IPS-NIHi11 (cell line): ENCODE data around the gene ANKMY1.

Experiments used
- DNase-seq: peaks from one replicate; pipeline ENCODE4 v3.0.0; 2012; ENCODE audit warnings: mixed read lengths, low spot score

ANKMY1 gene

DNA sequence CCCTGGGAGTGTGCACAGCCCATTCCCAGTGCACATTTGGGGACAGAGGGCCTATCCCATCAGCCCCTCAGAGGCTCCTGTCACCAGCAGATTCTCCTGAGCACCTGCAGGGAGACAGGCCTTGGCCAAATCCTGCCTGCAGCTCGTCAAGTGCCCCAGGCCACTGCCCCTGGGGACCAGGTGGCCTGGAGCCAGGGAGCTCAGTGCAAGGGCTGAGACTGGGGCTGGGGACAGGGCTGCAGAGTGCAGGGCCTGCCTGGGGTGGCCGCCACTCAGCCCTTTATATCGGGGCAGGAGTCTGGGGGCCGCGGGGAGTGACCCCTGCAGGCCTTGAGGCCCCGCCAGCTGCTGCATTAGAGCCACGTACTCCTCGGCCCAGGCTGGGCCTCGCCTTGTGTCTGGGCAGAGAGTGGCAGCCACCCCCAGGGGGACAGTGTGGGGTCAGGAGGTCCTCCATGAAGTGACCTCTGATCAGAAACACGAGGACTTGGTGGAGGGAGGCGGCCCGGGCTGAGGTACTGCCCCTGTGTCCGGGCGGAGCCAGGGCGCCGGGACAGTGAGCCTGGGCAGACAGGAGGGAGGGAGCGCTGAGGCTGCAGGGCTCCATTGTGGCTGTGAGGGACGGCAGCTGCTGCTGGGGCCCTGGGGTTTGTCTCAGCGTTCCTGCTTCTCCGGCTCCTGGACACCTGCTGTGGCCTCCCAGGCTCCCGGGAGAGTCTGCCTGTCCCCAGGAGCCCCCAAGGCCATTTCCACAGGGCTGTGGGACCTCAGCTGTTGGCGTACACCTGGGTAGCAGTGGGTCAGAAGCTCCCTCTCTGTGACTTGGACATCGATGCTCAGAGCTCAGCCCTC is 98.2 kb downstream of the ANKMY1 start:
- DNase-seq: no peak

DNA sequence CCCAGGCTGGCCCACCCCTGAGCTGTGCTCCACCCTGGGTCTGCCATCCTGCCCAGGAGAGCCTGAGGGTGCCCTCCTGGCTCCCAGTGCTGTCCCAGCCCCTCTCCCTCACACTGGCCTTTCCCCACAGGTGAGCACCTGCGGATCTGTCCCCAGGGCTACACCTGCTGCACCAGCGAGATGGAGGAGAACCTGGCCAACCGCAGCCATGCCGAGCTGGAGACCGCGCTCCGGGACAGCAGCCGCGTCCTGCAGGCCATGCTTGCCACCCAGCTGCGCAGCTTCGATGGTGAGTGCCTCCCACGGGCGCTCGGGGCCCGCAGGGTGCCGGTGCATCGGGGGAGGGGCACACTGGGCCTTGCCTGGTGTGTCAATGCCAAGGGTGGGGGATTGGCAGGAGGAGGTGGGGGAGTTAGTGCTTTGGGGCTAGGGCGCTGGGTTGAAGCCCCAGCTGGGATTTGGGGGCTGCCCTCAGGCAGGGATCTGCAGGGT is 98.8 kb downstream of the ANKMY1 start:
- no peak for DNase-seq

DNA sequence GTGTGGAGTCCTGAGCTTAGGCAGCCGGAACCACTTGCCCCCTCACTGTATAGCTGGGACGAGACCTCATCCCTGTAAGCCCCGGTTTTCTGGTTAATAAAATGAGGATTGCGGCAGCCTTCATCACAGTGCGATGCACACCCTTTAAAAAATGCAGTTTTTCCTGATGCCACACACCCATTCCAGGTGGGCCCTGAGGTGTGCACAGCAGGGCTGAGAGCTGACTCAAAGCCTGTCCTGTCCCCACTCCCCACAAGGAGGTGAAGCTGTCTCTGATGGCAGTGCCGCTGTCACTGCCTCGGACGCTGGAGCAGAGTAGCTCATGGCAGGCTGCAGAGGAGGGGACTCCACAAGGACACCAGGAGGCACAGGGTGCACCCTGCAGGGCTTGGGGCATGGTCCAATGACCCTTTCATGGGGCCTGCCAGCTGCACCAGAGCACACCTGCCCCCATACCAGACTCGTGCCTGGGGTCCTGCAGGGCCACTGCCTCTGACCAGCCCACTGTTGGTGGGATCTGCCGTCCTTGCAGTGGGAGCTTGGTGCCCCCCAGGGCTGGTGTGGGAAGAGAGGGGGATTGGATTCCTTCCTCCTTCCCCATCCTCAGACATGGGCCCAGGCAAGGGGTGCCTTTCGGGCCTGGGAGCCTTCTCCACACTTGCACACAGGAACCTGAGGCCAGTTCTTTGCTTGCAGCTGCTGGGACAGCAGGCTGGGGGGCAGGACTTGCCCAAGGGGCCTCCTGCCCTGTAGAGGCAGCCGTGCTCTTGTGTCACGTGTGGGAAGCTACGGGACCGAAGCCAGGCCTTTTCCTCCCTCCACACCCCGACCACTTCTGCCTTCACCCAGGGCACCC is 99.5 kb downstream of the ANKMY1 start:
- no peak for DNase-seq

DNA sequence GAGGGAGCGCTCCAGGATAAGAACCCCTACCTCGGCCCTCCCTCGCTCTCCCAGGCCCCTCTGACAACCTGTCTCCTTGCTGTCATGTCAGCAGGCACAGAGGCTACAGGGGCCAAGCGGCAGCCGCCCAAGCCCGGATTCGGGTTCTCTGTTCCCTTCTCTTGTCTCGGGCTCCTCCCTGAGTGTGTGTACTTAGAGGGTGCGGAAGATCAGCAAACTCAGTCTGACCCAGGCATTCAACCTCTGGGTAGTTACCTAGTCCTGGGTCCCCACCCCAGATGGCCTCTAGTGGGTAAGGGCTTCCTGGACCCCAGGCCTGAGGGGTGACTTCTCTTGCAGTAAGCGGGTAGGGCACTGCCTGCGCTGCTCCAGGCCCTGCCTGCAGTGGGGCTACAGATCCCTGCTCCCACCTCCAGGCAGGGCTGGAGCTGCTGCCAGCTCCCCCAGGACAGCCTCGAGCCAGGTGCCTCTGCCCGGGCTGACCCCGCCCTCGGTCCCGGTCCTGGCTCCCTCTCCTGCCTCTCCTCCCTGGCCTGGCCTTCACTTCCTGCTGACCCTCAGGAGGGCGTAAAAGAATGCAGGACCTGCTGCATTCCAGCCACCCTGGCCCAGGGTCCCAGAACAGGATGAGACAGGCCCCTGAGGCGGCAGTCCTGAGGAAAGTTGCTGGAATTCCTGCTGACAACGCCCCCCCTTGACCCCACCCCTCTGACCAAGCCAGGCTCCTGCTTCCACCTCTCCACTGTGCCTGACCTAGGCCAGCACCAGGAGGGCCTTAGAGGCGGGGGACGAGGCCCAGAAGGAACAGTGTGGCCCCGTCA is 100.4 kb downstream of the ANKMY1 start:
- DNase-seq: peak; percentile 77

DNA sequence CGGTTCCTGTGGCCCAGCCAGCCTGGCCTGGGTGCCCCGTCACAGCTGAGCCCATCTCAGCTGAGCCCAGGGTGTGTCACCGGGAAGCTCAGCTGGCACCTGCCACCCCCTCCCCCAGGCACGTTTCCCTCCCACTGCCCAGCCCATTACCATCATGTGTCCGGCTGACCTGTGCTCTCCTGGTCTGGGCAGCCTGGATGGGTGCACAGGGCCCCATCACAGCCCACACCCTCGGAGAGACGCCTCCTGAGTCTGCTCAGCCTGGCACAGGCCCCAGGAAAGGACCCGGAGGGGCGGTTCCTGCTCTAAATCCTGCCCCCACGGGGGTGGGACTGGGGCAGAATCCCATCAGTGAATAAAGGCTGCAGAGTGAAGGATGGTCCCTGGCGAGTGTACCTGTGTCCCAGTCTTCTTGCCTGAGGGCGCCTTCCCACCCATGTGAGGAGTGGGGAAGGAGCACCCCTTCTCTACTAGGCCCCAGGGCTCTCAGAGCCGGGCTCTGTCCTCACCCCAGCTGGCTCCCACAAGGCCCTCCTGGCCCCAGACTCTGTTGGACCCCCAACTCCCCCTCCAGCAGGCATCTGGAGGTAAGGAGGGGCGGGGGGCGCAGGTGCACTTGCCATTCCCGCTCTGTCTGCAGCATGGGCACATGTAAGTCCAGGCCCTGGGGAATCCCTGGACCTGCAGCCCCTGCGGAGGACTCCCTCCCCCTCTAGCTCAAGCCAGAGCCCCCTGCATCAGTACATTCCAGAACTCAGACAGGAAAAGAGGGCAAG is 101.2 kb downstream of the ANKMY1 start:
- DNase-seq: no peak

DNA sequence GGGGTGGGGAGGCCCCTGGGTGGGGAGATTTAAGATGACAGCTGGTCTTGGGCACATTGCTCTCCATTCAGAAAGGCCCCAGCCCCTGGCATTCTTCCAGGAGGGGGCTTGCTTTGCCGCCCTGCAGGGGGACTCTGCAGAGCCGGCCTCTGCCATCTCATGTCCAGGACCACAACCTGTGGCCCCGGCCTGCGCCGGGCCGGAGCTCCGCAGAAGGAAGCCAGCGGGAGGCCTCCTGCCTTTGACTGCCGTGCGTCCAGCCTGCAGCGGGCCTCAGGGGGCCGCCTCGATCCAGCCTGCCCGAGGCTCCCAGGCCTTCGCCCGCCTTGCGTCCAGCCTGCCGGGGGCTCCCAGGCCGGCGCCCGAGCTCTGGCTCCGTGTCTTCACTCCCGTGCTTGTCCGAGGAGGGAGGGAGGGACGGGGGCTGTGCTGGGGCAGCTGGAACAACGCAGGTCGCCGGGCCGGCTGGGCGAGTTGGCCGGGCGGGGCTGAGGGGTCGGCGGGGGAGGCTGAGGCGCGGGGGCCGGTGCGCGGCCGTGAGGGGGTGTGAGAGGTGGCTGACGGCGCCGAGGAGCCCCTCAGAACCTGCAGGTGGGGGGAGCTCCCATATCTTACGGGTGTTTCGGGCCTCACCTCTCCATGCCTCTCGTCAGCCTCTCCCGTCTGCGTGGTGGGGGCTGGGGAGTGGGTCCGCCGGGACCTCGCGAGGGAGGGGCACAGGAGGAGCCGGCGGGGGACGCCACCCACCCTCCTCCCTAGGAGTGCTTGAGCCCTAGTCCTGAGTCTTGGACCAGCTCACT is 101.9 kb downstream of the ANKMY1 start:
- peak; percentile 68 for DNase-seq

GRCh38 chr2:240455272-240455646 is 102.5 kb downstream of the ANKMY1 start:
- no peak for DNase-seq

DNA sequence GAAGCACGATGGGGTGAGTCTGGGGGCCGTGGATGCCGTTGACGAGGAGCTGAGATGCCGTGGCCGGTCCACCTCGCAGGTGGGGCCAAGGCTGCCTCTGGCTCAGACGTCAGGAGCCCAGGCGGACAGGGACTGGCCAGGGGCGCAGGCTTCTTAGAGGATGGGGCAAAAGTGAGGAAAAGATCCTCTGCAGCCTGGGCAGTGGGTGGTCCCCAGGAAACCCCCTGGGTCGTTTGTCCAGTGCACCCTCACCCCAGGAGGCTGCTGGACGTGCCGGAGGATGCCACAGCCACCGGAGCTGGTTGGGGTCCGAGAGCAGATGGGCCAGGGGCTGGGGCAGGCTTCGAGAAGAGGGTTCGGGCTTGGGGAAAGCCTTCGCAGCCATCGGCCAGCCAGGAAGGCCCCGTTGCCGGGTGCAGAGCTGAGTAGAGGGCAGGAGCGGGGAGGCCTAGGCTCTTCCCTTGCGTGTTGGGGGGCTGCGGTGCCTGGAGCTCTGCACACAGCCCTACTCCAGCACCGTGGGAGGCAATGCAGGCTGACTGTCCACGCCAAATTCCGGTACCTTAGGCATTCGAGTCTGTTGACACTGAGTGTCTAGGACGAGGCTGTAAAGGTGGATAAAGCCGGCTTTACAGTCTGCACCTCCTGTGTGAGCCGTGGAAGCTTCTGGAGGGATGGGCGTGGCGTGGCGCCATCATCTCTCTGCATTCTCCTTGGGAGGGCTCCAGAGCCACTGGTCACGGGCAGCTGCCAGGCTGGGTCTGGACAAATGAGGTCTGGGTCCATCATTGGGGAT is 103.5 kb downstream of the ANKMY1 start:
- DNase-seq: no peak

GRCh38 chr2:240453461-240454105 is 104.2 kb downstream of the ANKMY1 start:
- DNase-seq: peak; percentile 72

DNA sequence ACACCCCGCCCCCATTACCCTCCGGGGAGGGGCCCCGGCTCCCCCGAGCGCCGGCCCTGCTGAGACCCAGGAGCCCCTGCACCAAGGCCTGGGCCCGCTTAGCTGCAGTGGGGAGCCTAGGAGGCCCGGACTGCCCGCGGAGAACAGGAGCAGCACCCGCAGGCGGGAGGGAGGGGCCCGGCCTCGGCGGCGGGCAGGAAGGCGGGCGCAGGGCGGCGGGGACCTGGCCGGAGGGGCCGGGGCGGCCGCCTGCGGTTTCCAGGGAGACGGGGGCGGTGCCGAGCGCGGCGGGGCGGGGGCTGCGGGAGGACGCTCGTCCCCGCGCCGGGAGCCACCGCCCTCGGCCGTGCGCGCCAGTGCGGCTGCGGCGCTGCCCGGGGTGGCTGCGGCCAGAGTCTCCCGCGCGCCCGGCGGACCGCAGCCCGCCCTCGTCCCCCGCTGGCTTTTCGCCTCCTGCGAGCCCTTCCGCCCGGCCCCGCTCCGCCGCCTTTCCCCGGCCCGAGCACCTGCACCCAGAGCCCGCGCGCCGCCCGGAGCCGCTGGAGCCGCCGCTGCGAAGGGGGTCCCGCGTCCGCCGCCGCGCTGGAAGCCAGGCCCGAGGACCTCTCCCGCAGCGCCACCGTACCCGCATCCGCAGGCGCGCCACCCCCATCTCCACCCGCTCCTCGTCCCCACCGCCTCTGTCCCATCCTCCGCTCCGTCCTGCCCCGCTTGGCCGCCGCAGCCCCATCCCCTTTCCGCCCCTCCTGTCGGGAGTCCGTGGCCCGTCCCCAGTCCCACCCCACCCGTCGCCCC is 105.1 kb downstream of the ANKMY1 start:
- peak; percentile 91 for DNase-seq

GRCh38 chr2:240451791-240452461 is 105.9 kb downstream of the ANKMY1 start:
- no peak for DNase-seq

DNA sequence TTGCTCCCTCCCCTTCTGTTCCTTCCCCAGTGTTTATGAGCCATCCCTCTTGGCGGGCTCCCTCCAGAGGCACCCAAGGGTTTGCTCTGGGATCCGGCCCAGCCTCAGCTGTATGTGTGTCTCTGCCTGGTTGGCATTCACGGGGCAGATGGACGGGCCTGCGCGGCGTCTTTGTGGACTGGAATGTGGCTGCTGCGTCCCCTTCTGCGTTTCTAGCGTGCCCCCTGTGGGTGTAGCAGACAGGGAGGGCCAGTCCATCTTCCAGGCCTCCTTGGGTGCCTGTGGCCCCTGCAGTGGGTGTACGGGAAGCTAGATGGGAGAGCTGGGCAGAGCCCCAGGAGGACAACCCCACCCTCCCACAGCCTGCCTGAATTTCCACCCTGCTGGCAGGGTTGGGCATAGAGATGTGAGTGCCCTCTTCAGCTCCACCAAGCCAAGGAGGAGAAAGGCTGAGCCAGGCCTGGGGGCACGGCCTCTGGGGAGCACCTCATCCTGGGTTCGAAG is 106.6 kb downstream of the ANKMY1 start:
- DNase-seq: no peak

DNA sequence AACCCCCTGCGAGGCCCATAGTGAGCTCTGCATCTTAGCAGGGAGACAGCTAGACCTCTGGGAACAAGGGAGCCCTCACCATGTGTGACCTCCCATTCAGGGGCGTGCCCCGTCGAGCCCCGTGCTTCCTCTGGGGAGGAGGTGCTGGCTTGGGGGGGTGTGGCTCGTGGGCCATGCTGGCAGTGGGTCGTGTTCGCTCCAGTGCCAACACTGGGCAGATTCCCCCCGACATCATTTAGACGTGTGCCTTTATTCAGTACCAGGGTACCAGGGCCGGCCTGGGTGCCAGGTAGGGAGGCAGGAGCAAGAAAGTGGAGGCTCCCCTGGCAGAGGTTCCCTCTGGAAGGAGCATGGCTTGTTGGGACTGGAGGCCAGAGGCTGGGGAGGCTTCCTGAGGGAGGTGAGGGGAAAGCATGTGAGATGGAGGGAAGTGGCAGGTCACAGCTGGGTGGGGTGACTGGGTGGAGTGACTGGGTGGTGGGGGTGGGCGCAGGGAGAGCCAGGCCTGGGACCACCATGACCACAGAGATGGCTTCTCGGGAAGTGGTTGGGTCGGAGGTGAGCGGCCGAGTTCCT is 107.2 kb downstream of the ANKMY1 start:
- no peak for DNase-seq

DNA sequence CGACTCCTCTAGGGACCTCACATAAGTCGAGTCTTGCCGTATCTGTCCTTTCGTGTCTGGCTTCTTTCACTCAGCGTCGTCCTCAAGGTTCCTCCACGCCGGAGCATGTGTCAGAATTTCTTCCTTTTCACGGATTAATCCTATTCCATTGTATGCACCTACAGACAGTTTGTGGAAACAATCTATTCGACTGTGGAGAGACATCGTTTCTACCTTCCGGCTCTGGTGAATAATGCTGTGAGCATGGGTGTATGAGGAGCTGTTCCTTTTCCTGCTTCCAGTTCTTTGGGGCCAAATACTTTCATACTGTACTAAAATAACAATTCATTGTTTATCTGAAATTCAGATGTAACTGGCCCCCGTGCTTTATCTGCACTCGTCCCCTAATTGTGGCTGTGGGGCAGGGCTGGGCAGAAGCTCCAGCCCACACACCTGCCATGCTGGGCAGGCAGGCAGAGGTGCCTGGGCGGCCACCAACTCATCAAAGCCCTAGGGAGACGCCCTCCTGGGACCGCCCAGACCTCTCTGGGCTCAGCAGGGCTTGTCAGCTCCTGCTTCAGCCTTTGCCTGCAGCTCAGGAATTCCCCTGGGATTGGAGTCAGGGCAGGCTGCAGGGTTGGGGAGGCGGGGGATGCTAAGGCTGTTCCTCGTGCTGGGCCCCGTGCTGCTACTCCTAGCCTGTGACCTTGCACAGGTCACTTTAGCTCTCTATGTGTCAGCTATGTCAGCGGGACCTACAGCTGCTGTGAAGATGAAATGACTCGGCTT is 107.8 kb downstream of the ANKMY1 start:
- DNase-seq: no peak

DNA sequence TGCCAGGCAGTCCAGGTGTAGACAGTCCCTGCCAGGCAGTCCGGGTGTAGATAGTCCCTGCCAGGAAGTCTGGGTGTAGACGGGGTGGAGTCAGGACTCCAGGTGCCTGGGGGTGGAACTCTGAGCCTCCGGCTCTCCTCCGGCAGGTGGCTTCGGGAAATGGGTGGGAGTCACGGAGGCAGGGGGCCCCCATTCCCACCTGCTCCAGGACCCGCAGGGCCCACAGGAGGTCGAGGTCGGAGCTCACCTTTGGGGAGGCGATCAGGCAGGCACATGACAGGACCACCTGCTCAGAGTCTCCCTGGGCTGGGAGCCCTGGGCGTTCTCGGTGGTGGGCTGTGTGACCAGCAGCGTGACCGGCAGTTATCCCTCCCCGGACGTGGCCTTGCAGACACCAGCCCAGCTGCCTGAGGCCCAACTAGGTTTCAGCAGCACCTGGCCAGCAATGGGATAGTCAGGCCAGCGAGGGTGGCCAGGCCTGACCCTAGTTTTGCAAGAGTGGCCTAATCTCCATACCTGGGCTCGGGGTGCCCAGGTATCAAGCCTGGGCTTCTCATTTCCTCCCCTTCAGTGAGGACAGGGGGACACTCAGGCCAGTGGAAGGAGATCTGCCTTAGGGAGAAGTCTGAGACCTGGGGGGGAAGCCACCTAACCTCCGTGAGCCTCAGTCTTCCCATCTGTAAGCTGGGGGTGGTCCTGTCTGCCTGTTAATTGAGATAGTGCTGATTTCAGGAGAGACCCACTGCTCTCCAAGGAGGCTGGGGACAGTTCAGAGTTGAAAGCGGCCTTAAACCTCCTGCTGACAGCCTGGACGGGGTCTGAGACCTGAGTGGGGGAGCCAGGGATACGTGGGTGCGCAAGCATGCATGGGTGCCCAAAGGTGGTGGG is 109.2 kb downstream of the ANKMY1 start:
- no peak for DNase-seq
